Gastrocnemius medialis (tissue), 4 donors: ENCODE results near the gene PAK1. TPM values are rescaled to one million over a fixed set of nuclear protein-coding genes. Genes with fewer than 3 reads are reported as not detected.

ENCODE experiments used
- ATAC-seq, 2 donors: fragments of 150-250 bp; one replicate each; pipeline ENCODE4 v1.9.1; 2016
- DNase-seq, 2 donors: peaks; one replicate each; pipeline ENCODE4 v3.0.0-alpha.2; 2019
- H3K27ac ChIP-seq, 4 donors: fragments of 200-600 bp; sonication (generic); 1 replicate in 1 of 4; 2 replicates in 3 of 4; pipeline ENCODE4 v1.5.1; 2016 to 2018; ENCODE audit warnings: mild to moderate bottlenecking in 2 of 4, moderate library complexity in 1 of 4
- H3K27me3 ChIP-seq, 3 donors: fragments of 200-600 bp; sonication (generic) in 2 of 3; 1 replicate in 1 of 3; 2 replicates in 2 of 3; pipeline versions ENCODE4 v1.5.1 to v1.6.0; 2016 to 2019; ENCODE audit warnings: mild to moderate bottlenecking in 1 of 3, moderate library complexity in 1 of 3
- H3K36me3 ChIP-seq, 2 donors: fragments of 200-600 bp; sonication (generic) in 1 of 2; one replicate each; pipeline ENCODE4 v1.5.1; 2017 to 2018
- H3K4me1 ChIP-seq, 2 donors: fragments of 200-600 bp; sonication (generic) in 1 of 2; one replicate each; pipeline ENCODE4 v1.5.1; 2016 to 2017; ENCODE audit warnings: mild to moderate bottlenecking in 2 of 2
- H3K4me3 ChIP-seq, 4 donors: fragments of 200-600 bp; sonication (generic) in 3 of 4; 1 replicate in 1 of 4; 2 replicates in 3 of 4; pipeline ENCODE4 v1.5.1; 2016 to 2019; ENCODE audit warnings: mild to moderate bottlenecking in 2 of 4
- H3K9me3 ChIP-seq, 3 donors: fragments of 200-600 bp; sonication (generic) in 2 of 3; 1 replicate in 1 of 3; 2 replicates in 2 of 3; pipeline ENCODE4 v1.5.1; 2016 to 2019
- CTCF ChIP-seq, 5 experiments: fragments of 450-650 bp in 3 of 5; fragments of 200-600 bp in 2 of 5; sonication (generic) in 2 of 5; IDR thresholded peaks in 4 of 5; conservative IDR thresholded peaks in 1 of 5; 1 replicate in 4 of 5; 2 replicates in 1 of 5; pipeline ENCODE4 v1.5.1; 2016 to 2019; ENCODE audit warnings: antibody characterized with exemption in 5 of 5, mild to moderate bottlenecking in 3 of 5, moderate library complexity in 3 of 5
- POLR2A ChIP-seq, 2 donors: fragments of 450-650 bp; IDR thresholded peaks; one replicate each; pipeline ENCODE4 v1.6.1; 2017; ENCODE audit warnings: antibody characterized with exemption in 2 of 2, mild to moderate bottlenecking in 2 of 2, moderate library complexity in 2 of 2
- in situ Hi-C, 4 donors: fragments of 200-750 bp; cut with MboI; loops; one replicate each; pipeline versions ENCODE4 v1.15.0 to v1.8.0; 2017; ENCODE audit warnings: low sequenced_read_pairs in 4 of 4
- intact Hi-C: fragments of 100-400 bp; cut with DNase I; formaldehyde crosslinking; loops from one replicate; pipeline ENCODE4 v1.15.1; 2023; ENCODE audit warnings: low total_unique reads
- total RNA-seq, 4 donors: library from RNA; depleted of rRNA; stranded (reverse); fragments of >200 nt; gene quantifications; one replicate each; pipeline versions ENCODE4 v1.1.0 to v1.2.3, GENCODE V29; 2016

PAK1 gene
- total RNA-seq, 4 donors from 2014 or later, result 22.3 to 34.4 (median 27.9) TPM

- no peaks in the 10 kb centered on the region for H3K27me3 ChIP-seq
- no peaks in the 10 kb centered on the region for H3K9me3 ChIP-seq
- H3K4me3 ChIP-seq, result no peak overlapping the region
- peak overlapping the region in 1 of 4 donors; percentile 33 for H3K27ac ChIP-seq
- in situ Hi-C loops, result no loop called here
- DNase-seq (no peak), ATAC-seq (no peak)
- H3K4me1 ChIP-seq, result peaks cover 0 to 22% of the 10 kb centered on the region in 2 donors
- intact Hi-C loops, result no loop called here
- TF ChIP-seq CTCF (IDR thresholded peaks at IDR 0.05 in 4 of 5, conservative IDR thresholded peaks at IDR 0.05 in 1 of 5), result no peak
- no peak for TF ChIP-seq POLR2A (IDR thresholded peaks at IDR 0.05)
- peaks cover 0 to 7% of the 10 kb centered on the region in 2 donors for H3K36me3 ChIP-seq
These were observed 98.8 kb downstream of the PAK1 start for GRCh38 chr11:77375107-77375506.

GRCh38 chr11:77374611-77375031 lies 99.3 kb downstream of the PAK1 start:
- in situ Hi-C loops, result no loop called here

GRCh38 chr11:77374108-77374507 lies 99.8 kb downstream of the PAK1 start:
- ATAC-seq (no peak), DNase-seq (no peak)
- TF ChIP-seq CTCF (IDR thresholded peaks at IDR 0.05 in 4 of 5, conservative IDR thresholded peaks at IDR 0.05 in 1 of 5) (no peak), POLR2A (IDR thresholded peaks at IDR 0.05) (no peak)
- intact Hi-C loops (no loop called here), in situ Hi-C loops (no loop called here)
- Histone ChIP-seq H3K27ac (no peak overlapping the region), H3K4me1 (peaks cover 0 to 22% of the 10 kb centered on the region in 2 donors), H3K27me3 (no peaks in the 10 kb centered on the region), H3K9me3 (no peaks in the 10 kb centered on the region), H3K4me3 (no peak overlapping the region), H3K36me3 (peaks cover 0 to 7% of the 10 kb centered on the region in 2 donors)

More at GRCh38 chr11:77374611-77375031, 99.3 kb downstream of the PAK1 start:
- Histone ChIP-seq H3K27me3 (no peaks in the 10 kb centered on the region), H3K27ac (peak overlapping the region in 1 of 4 donors; percentile 33), H3K4me3 (no peak overlapping the region), H3K4me1 (peaks cover 0 to 22% of the 10 kb centered on the region in 2 donors), H3K36me3 (peaks cover 0 to 7% of the 10 kb centered on the region in 2 donors), H3K9me3 (no peaks in the 10 kb centered on the region)
- intact Hi-C loops, result no loop called here
- no peak for TF ChIP-seq POLR2A (IDR thresholded peaks at IDR 0.05)
- TF ChIP-seq CTCF (IDR thresholded peaks at IDR 0.05 in 4 of 5, conservative IDR thresholded peaks at IDR 0.05 in 1 of 5), result no peak
- no peak for DNase-seq
- peak; percentile 30 to 62 for ATAC-seq

GRCh38 chr11:77372726-77373125 lies 101.2 kb downstream of the PAK1 start:
- Histone ChIP-seq H3K36me3 (peaks cover 0 to 7% of the 10 kb centered on the region in 2 donors), H3K27me3 (no peaks in the 10 kb centered on the region), H3K27ac (no peak overlapping the region), H3K4me1 (peaks cover 0 to 22% of the 10 kb centered on the region in 2 donors), H3K4me3 (no peak overlapping the region), H3K9me3 (no peaks in the 10 kb centered on the region)
- in situ Hi-C loops, result no loop called here
- TF ChIP-seq CTCF (IDR thresholded peaks at IDR 0.05 in 4 of 5, conservative IDR thresholded peaks at IDR 0.05 in 1 of 5) (no peak), POLR2A (IDR thresholded peaks at IDR 0.05) (no peak)
- ATAC-seq (no peak), DNase-seq (no peak)
- intact Hi-C loops, result no loop called here

GRCh38 chr11:77371646-77372045 lies 102.2 kb downstream of the PAK1 start:
- ATAC-seq (peak in 1 of 2 donors; percentile 30), DNase-seq (no peak)
- in situ Hi-C loops (no loop called here), intact Hi-C loops (no loop called here)
- Histone ChIP-seq H3K36me3 (peaks cover 0 to 7% of the 10 kb centered on the region in 2 donors), H3K4me3 (no peak overlapping the region), H3K27ac (peak overlapping the region in 1 of 4 donors; percentile 37), H3K4me1 (peaks cover 0 to 22% of the 10 kb centered on the region in 2 donors), H3K27me3 (no peaks in the 10 kb centered on the region), H3K9me3 (no peaks in the 10 kb centered on the region)
- no peak for TF ChIP-seq POLR2A (IDR thresholded peaks at IDR 0.05)
- TF ChIP-seq CTCF (IDR thresholded peaks at IDR 0.05 in 4 of 5, conservative IDR thresholded peaks at IDR 0.05 in 1 of 5), result no peak
